Adrenal gland (tissue), 12 donors: ENCODE measurements around the gene GPR75. TPM values are rescaled to one million over a fixed set of nuclear protein-coding genes. Genes with fewer than 3 reads are reported as not detected.
"Not testable (repeated sequence)": the region's sequence is repeated elsewhere in the genome, so short reads cannot be mapped to it uniquely, and the experiment has no call there.

ENCODE experiments used
- DNase-seq, 7 donors: peaks; one replicate each; pipeline ENCODE4 v3.0.0-alpha.2; 2019 to 2020
- H3K27ac ChIP-seq, 5 donors: fragments of 200-600 bp; sonication (generic) in 4 of 5; 1 replicate in 3 of 5; 2 replicates in 2 of 5; pipeline versions ENCODE4 v1.5.1 to v1.8.0; 2016 to 2020; ENCODE audit warnings: mild to moderate bottlenecking in 1 of 5
- H3K27me3 ChIP-seq: fragments of 200-600 bp; 2 replicates; pipeline ENCODE4 v1.8.0; 2021
- H3K36me3 ChIP-seq, 2 donors: fragments of 200-600 bp; replicated peaks in 1 of 2; 1 replicate in 1 of 2; 2 replicates in 1 of 2; pipeline versions ENCODE4 v1.5.1 to v1.8.0; 2018 to 2022
- H3K4me1 ChIP-seq, 2 donors: fragments of 200-600 bp; replicated peaks in 1 of 2; 1 replicate in 1 of 2; 2 replicates in 1 of 2; pipeline versions ENCODE4 v1.5.1 to v1.8.0; 2018 to 2021
- H3K4me3 ChIP-seq, 4 donors: fragments of 200-600 bp; sonication (generic) in 3 of 4; one replicate each; pipeline ENCODE4 v1.5.1; 2016 to 2018
- H3K9me3 ChIP-seq, 3 donors: fragments of 200-600 bp; sonication (generic) in 1 of 3; replicated peaks in 1 of 3; 1 replicate in 2 of 3; 2 replicates in 1 of 3; pipeline versions ENCODE4 v1.5.1 to v1.8.0; 2016 to 2021
- POLR2A ChIP-seq, 2 donors: fragments of 450-650 bp; IDR thresholded peaks; one replicate each; pipeline ENCODE4 v1.6.1; 2017; ENCODE audit warnings: antibody characterized with exemption in 2 of 2, mild to moderate bottlenecking in 2 of 2, moderate library complexity in 1 of 2
- WGBS, 4 donors: extraction: QIAGEN DNeasy Blood & Tissue Kit in 2 of 4; methylation state at CpG; one replicate each; pipeline versions ENCODE4 v1.1.5 to v1.1.7; 2013 to 2017; 5-methylcytosine and 5-hydroxymethylcytosine counted together
- intact Hi-C, 2 donors: fragments of 100-400 bp; cut with DNase I; formaldehyde crosslinking; loops; one replicate each; pipeline versions ENCODE4 v1.14.1 to v1.15.0; 2022 to 2023
- polyA plus RNA-seq, 3 donors: library from polyadenylated mRNA; stranded (reverse); fragments of 200-250 nt in 2 of 3; fragments of 350-450 nt in 1 of 3; fragmentation: Illumina TruSeq in 1 of 3; extraction: RNeasy Lipid Tissue Mini Kit (QIAGEN cat#74804) in 1 of 3; gene quantifications; one replicate each; pipeline ENCODE4 v1.2.3, GENCODE V29; 2013 to 2014
- total RNA-seq, 9 donors: library from RNA; depleted of rRNA in 4 of 9; stranded (reverse); fragments of >200 nt in 4 of 9; fragments of 120-200 nt in 1 of 9; fragmentation: NEBNext Ultra II Directional in 1 of 9; extraction: Animal tissue kit (Norgen Biotek cat#: 25700) in 1 of 9; gene quantifications; one replicate each; pipeline versions ENCODE4 v1.1.0 to v1.2.4, GENCODE V29; 2013 to 2023
- TF ChIP-seq, protein P1 (sequence below), 6 experiments: fragments of 450-650 bp in 4 of 6; fragments of 200-600 bp in 2 of 6; sonication (generic) in 1 of 6; IDR thresholded peaks; 1 replicate in 5 of 6; 2 replicates in 1 of 6; pipeline versions ENCODE4 v1.5.1 to v1.8.0; 2016 to 2021; ENCODE audit warnings: antibody characterized with exemption in 6 of 6, mild to moderate bottlenecking in 2 of 6, moderate library complexity in 1 of 6
- donor health status: healthy with polysubstance abuse.
- donor health status: Bipolar disorder and iron deficiency.
- donor health status: DM: yes; HTN: yes; CAD: no.
- donor health status: DM: no; HTN: no; CAD: no.
- donor health status: DM: no; HTN: no; CAD: no.
- donor health status: DM: yes; HTN: yes; CAD: no.

GPR75 gene
- total and polyA plus RNA-seq, 12 donors, result 0.47 to 9.0 (median 4.0) TPM

DNA sequence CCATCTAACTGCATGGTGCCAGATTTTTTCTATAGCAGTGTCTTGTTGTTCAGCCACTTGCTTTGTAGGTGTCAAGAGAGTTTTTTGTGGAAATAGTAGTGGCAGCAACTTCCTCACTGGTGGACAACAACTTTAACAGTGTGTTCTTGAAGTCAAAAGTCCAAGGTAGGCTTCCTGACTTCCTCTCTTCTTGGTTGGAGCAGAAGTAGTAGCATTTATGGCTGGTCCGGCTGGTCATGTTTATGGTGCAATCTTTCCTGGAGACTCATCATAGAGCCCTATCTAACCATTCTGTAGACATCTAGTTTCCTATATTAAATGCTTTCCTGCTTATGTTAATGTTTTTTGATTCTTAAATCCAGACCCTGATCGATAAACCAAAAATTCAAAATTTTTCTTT lies 11.7 kb downstream of the GPR75 start:
- Histone ChIP-seq H3K36me3 (peaks cover 0 to under 1% of the 10 kb centered on the region in 2 donors), H3K4me3 (no peak overlapping the region), H3K27ac (no peak overlapping the region), H3K27me3 (no peaks in the 10 kb centered on the region), H3K9me3 (no peaks in the 10 kb centered on the region), H3K4me1 (peaks cover 0 to 7% of the 10 kb centered on the region in 2 donors)
- intact Hi-C loops, result no loop called here
- TF ChIP-seq, protein P1, sequence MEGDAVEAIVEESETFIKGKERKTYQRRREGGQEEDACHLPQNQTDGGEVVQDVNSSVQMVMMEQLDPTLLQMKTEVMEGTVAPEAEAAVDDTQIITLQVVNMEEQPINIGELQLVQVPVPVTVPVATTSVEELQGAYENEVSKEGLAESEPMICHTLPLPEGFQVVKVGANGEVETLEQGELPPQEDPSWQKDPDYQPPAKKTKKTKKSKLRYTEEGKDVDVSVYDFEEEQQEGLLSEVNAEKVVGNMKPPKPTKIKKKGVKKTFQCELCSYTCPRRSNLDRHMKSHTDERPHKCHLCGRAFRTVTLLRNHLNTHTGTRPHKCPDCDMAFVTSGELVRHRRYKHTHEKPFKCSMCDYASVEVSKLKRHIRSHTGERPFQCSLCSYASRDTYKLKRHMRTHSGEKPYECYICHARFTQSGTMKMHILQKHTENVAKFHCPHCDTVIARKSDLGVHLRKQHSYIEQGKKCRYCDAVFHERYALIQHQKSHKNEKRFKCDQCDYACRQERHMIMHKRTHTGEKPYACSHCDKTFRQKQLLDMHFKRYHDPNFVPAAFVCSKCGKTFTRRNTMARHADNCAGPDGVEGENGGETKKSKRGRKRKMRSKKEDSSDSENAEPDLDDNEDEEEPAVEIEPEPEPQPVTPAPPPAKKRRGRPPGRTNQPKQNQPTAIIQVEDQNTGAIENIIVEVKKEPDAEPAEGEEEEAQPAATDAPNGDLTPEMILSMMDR (IDR thresholded peaks at IDR 0.05), result no peak
- no peak for TF ChIP-seq POLR2A (IDR thresholded peaks at IDR 0.05)
- 87 to 95% (median 94%) methylated on average over 2 of the region's 2 CpGs for WGBS, 4 donors
- DNase-seq, result no peak

DNA sequence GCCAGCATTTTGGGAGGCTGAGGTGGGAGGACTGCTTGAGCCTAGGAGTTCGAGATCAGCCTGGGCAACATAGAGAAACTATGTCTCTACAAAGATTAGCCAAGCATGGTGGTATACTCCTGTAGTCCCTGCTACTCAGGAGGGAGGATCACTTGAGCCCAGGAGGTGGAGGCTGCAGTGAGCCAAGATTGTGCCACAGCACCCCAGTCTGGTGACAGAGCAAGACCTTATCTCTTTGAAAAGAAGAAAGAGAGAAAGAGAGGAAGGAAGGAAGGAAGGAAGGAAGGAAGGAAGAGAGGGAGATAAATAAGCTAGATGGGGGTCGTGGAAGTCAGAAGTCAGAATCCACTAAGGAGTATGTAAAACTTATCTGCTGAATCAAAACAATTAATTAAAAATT lies 16.2 kb downstream of the GPR75 start:
- DNase-seq, result no peak
- Histone ChIP-seq H3K36me3 (no peaks in the 10 kb centered on the region), H3K4me3 (no peak overlapping the region), H3K9me3 (no peaks in the 10 kb centered on the region), H3K4me1 (no peaks in the 10 kb centered on the region), H3K27ac (no peak overlapping the region), H3K27me3 (no peaks in the 10 kb centered on the region)
- 73 to 90% (median 83%) methylated on average over 2 of the region's 2 CpGs for WGBS, 4 donors
- intact Hi-C loops, result no loop called here
- TF ChIP-seq POLR2A (IDR thresholded peaks at IDR 0.05), result no peak
- TF ChIP-seq, protein P1 (IDR thresholded peaks at IDR 0.05), result no peak

DNA sequence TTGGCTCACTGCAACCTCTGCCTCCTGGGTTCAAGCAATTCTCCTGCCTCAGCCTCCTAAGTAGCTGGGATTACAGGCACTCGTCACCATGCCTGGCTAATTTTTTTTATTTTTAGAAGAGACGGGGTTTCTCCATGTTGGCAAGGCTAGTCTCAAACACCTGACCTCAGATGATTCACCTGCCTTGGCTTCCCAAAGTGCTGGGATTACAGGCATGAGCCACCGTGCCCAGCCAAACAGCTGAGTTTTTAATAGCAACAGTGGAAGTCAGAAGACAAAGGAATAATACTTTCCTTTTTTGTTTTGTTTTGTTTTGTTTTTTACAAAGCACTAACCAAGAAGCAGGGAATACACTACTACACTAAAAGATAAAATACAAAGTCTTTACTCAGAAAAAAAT lies 16.9 kb downstream of the GPR75 start:
- DNase-seq, result peak in 3 of 7 donors; percentile 29 to 52 (median 32)
- no peak for TF ChIP-seq POLR2A (IDR thresholded peaks at IDR 0.05)
- TF ChIP-seq, protein P1 (IDR thresholded peaks at IDR 0.05), result no peak
- Histone ChIP-seq H3K27ac (no peak overlapping the region), H3K4me3 (no peak overlapping the region), H3K27me3 (no peaks in the 10 kb centered on the region), H3K4me1 (no peaks in the 10 kb centered on the region), H3K9me3 (no peaks in the 10 kb centered on the region), H3K36me3 (no peaks in the 10 kb centered on the region)
- 36 to 49% (median 41%) methylated on average over 3 of the region's 3 CpGs for WGBS, 4 donors
- intact Hi-C loops, result no loop called here

DNA sequence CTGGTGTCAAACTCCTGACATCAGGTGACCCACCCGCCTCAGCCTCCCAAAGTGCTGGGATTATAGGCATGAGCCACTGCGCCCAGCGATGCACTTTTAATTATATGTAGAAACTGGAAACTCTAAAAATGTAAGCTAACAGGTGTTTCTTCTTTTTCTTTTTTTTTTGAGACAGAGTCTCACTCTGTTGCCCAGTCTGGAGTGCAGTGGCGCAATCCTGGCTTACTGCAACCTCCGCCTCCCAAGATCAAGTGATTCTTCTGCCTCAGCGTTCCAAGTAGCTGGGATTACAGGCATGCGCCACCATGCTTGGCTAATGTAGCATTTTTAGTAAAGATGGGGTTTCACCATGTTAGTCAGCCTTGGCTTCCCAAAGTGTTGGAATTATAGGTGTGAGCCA lies 18.1 kb downstream of the GPR75 start:
- H3K27ac ChIP-seq, H3K27me3 ChIP-seq, H3K9me3 ChIP-seq, H3K4me3 ChIP-seq, DNase-seq, H3K36me3 ChIP-seq, H3K4me1 ChIP-seq, intact Hi-C loops: not testable (repeated sequence)
- 94 to 97% (median 96%) methylated on average over 7 of the region's 7 CpGs for WGBS, 4 donors

DNA sequence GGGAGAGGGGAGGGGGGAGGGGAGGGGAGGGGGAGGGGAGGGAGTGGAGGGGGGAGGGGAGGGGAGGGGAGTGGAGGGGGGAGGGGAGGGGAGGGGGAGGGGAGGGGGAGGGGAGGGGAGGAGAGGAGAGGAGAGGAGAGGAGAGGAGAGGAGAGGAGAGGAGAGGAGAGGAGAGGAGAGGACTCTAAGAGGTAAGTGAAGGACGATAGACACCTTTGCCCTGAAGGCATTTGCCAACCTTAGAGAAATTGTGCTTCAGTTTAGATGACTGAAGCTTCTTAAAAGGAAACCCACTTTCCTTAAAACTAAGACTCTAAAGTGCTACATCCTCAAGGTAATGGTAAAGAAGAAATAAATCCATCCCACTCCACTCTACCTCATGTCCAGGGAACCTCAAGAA lies 19.2 kb downstream of the GPR75 start:
- Histone ChIP-seq H3K4me1 (no peaks in the 10 kb centered on the region), H3K27me3 (no peaks in the 10 kb centered on the region), H3K4me3 (no peak overlapping the region), H3K9me3 (no peaks in the 10 kb centered on the region), H3K36me3 (no peaks in the 10 kb centered on the region), H3K27ac (no peak overlapping the region)
- no peak for TF ChIP-seq POLR2A (IDR thresholded peaks at IDR 0.05)
- TF ChIP-seq, protein P1 (IDR thresholded peaks at IDR 0.05), result no peak
- DNase-seq, result no peak
- 56 to 77% (median 75%) methylated on average over 1 of the region's 1 CpG for WGBS, 4 donors
- intact Hi-C loops, result no loop called here

DNA sequence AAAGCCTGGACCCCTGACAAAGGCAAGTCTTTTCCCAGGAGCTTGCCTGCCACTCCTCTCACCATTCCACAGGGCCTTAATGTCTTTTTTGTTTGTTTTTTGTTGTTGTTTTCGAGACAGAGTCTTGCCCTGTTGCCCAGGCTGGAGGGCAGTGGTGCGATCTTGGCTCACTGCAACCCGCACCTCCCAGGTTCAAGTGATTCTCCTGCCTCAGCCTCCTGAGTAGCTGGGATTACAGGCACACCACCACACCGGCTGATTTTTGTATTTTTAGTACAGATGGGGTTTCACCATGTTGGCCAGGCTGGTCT lies 29.8 kb downstream of the GPR75 start:
- H3K27ac ChIP-seq, H3K27me3 ChIP-seq, intact Hi-C loops, H3K9me3 ChIP-seq, H3K4me3 ChIP-seq, DNase-seq, H3K36me3 ChIP-seq: not testable (repeated sequence)
- H3K4me1 ChIP-seq, result peaks cover 11 to 16% of the 10 kb centered on the region in 2 donors
- WGBS, 4 donors, result 88 to 100% (median 93%) methylated on average over 4 of the region's 4 CpGs
